Measurements from ENCODE around the gene GLCCI1.

DNA sequence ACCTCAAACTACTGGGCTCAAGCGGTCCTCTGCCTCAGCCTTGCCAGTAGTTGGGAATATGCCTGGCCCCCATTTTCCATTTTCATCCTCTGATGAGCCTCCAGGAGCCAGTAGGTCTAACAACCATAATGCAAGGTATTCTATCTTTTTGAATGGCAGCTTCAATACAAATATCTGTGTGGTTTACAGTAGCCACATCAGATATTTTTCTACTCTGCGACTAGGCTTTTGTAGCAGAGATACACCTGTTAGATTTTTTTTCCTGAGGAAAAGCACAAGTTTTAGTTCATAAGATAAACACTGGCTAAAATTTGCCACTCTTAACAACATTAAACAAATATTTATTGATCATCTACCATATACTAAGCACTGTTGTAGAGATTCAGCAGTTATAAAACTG is 3.9 kb upstream of the GLCCI1 start:
- TF ChIP-seq POLR2A (IDR thresholded peaks at IDR 0.05; ENCODE audit: low read length) (no peak), POLR2AphosphoS2 (conservative IDR thresholded peaks at IDR 0.05; ENCODE audit: low read length) (no peak)
- TF ChIP-seq, protein P1, sequence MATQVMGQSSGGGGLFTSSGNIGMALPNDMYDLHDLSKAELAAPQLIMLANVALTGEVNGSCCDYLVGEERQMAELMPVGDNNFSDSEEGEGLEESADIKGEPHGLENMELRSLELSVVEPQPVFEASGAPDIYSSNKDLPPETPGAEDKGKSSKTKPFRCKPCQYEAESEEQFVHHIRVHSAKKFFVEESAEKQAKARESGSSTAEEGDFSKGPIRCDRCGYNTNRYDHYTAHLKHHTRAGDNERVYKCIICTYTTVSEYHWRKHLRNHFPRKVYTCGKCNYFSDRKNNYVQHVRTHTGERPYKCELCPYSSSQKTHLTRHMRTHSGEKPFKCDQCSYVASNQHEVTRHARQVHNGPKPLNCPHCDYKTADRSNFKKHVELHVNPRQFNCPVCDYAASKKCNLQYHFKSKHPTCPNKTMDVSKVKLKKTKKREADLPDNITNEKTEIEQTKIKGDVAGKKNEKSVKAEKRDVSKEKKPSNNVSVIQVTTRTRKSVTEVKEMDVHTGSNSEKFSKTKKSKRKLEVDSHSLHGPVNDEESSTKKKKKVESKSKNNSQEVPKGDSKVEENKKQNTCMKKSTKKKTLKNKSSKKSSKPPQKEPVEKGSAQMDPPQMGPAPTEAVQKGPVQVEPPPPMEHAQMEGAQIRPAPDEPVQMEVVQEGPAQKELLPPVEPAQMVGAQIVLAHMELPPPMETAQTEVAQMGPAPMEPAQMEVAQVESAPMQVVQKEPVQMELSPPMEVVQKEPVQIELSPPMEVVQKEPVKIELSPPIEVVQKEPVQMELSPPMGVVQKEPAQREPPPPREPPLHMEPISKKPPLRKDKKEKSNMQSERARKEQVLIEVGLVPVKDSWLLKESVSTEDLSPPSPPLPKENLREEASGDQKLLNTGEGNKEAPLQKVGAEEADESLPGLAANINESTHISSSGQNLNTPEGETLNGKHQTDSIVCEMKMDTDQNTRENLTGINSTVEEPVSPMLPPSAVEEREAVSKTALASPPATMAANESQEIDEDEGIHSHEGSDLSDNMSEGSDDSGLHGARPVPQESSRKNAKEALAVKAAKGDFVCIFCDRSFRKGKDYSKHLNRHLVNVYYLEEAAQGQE (IDR thresholded peaks at IDR 0.05) = no peak
